K562 (cell line): ENCODE data around the gene GBA2. TPM values are rescaled to one million over a fixed set of nuclear protein-coding genes. Genes with fewer than 3 reads are reported as not detected.

Experiments
- ATAC-seq: fragments of 200-7000 bp; cut with Tn5 transposase; 3 replicates; pipeline ENCODE4 v1.9.1; 2020; ENCODE audit warnings: moderate library complexity
- BruUV-seq: library from RNA; stranded (reverse); fragments of 400-500 nt; replicated peaks from 2 replicates; lab custom pipeline; 2021; lab: Mats Ljungman, UMichigan
- CTCF ChIA-PET: fragments of 300-600 bp; formaldehyde crosslinking; extraction: SDS; loops from one replicate; lab custom pipeline; 2021; ENCODE audit warnings: low intra/inter-chr PET ratio; lab: Yijun Ruan, JAX
- POLR2A ChIA-PET: fragments of 300-600, 350-650 bp; sonication (Branson Sonifier 250); formaldehyde crosslinking; extraction: SDS; loops from one replicate; lab custom pipeline; 2021; ENCODE audit warnings: antibody characterized with exemption, inconsistent platforms; lab: Yijun Ruan, JAX
- DNase-seq, 4 experiments: peaks; one replicate each; pipeline versions ENCODE4 v3.0.0 to v3.0.0-alpha.2; 2011 to 2018; ENCODE audit warnings: low spot score in 3 of 4, mixed read lengths in 3 of 4; ENCODE audit errors: extremely low read depth in 1 of 4
- FAIRE-seq: peaks from 2 replicates; lab custom pipeline; 2011; peaks lifted over from hg19 to GRCh38; lab: Jason Lieb, UNC
- H2AFZ ChIP-seq: 2 replicates; pipeline ENCODE4 v1.6.0; 2011; ENCODE audit warnings: low read depth, low read length, control low read depth, inconsistent platforms
- H3K27ac ChIP-seq: fragments of 200-600 bp; 3 replicates; pipeline ENCODE4 v1.8.0; 2011; ENCODE audit warnings: low read depth, mild to moderate bottlenecking, control low read depth, inconsistent platforms, low read length, moderate library complexity, mixed read lengths; ENCODE audit errors: extremely low read depth
- H3K27me3 ChIP-seq, 2 experiments: fragments of 300-600 bp in 1 of 2; 2 replicates in 1 of 2; 3 replicates in 1 of 2; pipeline versions ENCODE4 v1.6.0 to v1.8.0; 2011; ENCODE audit warnings: inconsistent platforms in 2 of 2, low read length in 2 of 2, mild to moderate bottlenecking in 1 of 2, mixed read lengths in 1 of 2, moderate library complexity in 1 of 2; ENCODE audit not compliant: control insufficient read depth in 2 of 2, insufficient read depth in 2 of 2
- H3K36me3 ChIP-seq: fragments of 300-600 bp; 3 replicates; pipeline ENCODE4 v1.8.0; 2011; ENCODE audit warnings: mild to moderate bottlenecking, low read length, inconsistent platforms; ENCODE audit not compliant: control insufficient read depth, insufficient read depth
- H3K4me1 ChIP-seq, 2 experiments: fragments of 200-600 bp in 1 of 2; replicated peaks in 1 of 2; 2 replicates in 1 of 2; 3 replicates in 1 of 2; pipeline versions ENCODE4 v1.5.1 to v1.8.0; 2011; ENCODE audit warnings: inconsistent platforms in 2 of 2, low read length in 2 of 2, mild to moderate bottlenecking in 1 of 2, mixed read lengths in 1 of 2, moderate library complexity in 1 of 2; ENCODE audit not compliant: control insufficient read depth in 2 of 2, insufficient read depth in 2 of 2
- H3K4me2 ChIP-seq: 2 replicates; pipeline ENCODE4 v1.6.1; 2011; ENCODE audit warnings: low read length, control low read depth, inconsistent platforms, mixed read lengths; ENCODE audit not compliant: insufficient read depth
- H3K4me3 ChIP-seq: fragments of 200-600 bp; sonication (generic), shearing (Covaris generic); 2 replicates; pipeline ENCODE4 v1.5.1; 2016; ENCODE audit warnings: control low read depth, inconsistent platforms
- H3K79me2 ChIP-seq: fragments of 200-600 bp; 3 replicates; pipeline ENCODE4 v1.8.0; 2011; ENCODE audit warnings: low read length, inconsistent platforms; ENCODE audit not compliant: control insufficient read depth, insufficient read depth
- H3K9ac ChIP-seq, 2 experiments: 2 replicates each; pipeline versions ENCODE4 v1.6.0 to v1.6.1; 2011; ENCODE audit warnings: low read depth in 2 of 2, low read length in 2 of 2, control low read depth in 1 of 2, inconsistent platforms in 1 of 2, mild to moderate bottlenecking in 1 of 2, mixed read lengths in 1 of 2; ENCODE audit not compliant: insufficient read depth in 1 of 2
- H3K9me1 ChIP-seq: one replicate; pipeline ENCODE4 v1.6.0; 2011; ENCODE audit warnings: inconsistent platforms, mild to moderate bottlenecking, low read length, moderate library complexity; ENCODE audit not compliant: control insufficient read depth, insufficient read depth
- H3K9me3 ChIP-seq: replicated peaks from 2 replicates; pipeline ENCODE4 v1.5.1; 2011; ENCODE audit warnings: low read depth, low read length, inconsistent platforms; ENCODE audit not compliant: control insufficient read depth, insufficient read depth
- H4K20me1 ChIP-seq: replicated peaks from 2 replicates; pipeline ENCODE4 v1.6.1; 2011; ENCODE audit warnings: low read length, inconsistent platforms, mixed read lengths; ENCODE audit not compliant: control insufficient read depth, insufficient read depth
- DMBX1 ChIP-seq: fragments of 250-450 bp; sonication (Bioruptor Pico); IDR thresholded peaks from 2 replicates; pipeline ENCODE4 v1.8.0; 2022; ENCODE audit warnings: inconsistent platforms, mild to moderate bottlenecking, moderate library complexity, borderline replicate concordance
- RBM17 ChIP-seq: fragments of 200-400 bp; formaldehyde crosslinking; IDR thresholded peaks from 2 replicates; pipeline ENCODE4 v1.6.1; 2017; ENCODE audit warnings: low read depth, mild to moderate bottlenecking, low read length, borderline replicate concordance
- STAT5A ChIP-seq: IDR thresholded peaks from 2 replicates; pipeline ENCODE4 v1.6.1; 2012; ENCODE audit warnings: low read length, inconsistent platforms, borderline replicate concordance
- TSC22D4 ChIP-seq: fragments of 450-650 bp; IDR thresholded peaks from 2 replicates; pipeline ENCODE4 v1.6.1; 2016; ENCODE audit warnings: missing genetic modification characterization, missing biosample characterization, control low read depth
- ZFP30 ChIP-seq: fragments of 250-450 bp; sonication (Bioruptor Pico); IDR thresholded peaks from 2 replicates; pipeline ENCODE4 v1.8.0; 2022; ENCODE audit warnings: moderate library complexity, mild to moderate bottlenecking, inconsistent platforms, borderline replicate concordance
- ZNF695 ChIP-seq: fragments of 450-650 bp; formaldehyde crosslinking; IDR thresholded peaks from 2 replicates; pipeline ENCODE4 v1.4.0; 2020; ENCODE audit warnings: mild to moderate bottlenecking, moderate library complexity
- WGBS: fragments of 100-300 bp; shearing (Covaris generic); methylation state at CpG from one replicate; pipeline ENCODE4 v1.1.6; 2016; ENCODE audit warnings: low coverage, mixed read lengths; ENCODE audit not compliant: insufficient coverage; ENCODE audit errors: missing lambda C conversion rate; 5-methylcytosine and 5-hydroxymethylcytosine counted together
- in situ Hi-C: fragments of 300-500 bp; cut with MboI; formaldehyde crosslinking; loops from 4 replicates; pipeline ENCODE4 v1.15.0; 2018; ENCODE audit warnings: inconsistent platforms, mixed read lengths
- intact Hi-C: fragments of 100-400 bp; cut with micrococcal nuclease; formaldehyde crosslinking; loops from 2 replicates; pipeline ENCODE4 v1.14.2; 2022
- polyA plus RNA-seq, 8 experiments: library from polyadenylated mRNA; depleted of rRNA in 4 of 8; stranded (reverse) in 5 of 8; unstranded in 3 of 8; fragments of >200 nt; fragmentation: Nextera tagmentation in 2 of 8; fragmentation: Illumina TruSeq in 1 of 8; extraction: Ambion mirVana in 2 of 8; extraction: Trizol in 1 of 8; gene quantifications; 2 replicates each; pipeline versions ENCODE4 v1.2.1 to v1.2.3, GENCODE V29; 2011 to 2014; ENCODE audit warnings: inconsistent platforms in 1 of 8, missing spikeins in 1 of 8
- total RNA-seq, 7 experiments: library from RNA; depleted of rRNA in 6 of 7; stranded (reverse); fragments of >200 nt in 6 of 7; fragmentation: Illumina TruSeq in 2 of 7; extraction: Trizol in 2 of 7; gene quantifications; 2 replicates each; pipeline versions ENCODE4 v1.2.1 to v1.2.3, GENCODE V29; 2011 to 2021; ENCODE audit warnings: low replicate concordance in 1 of 7
- TF ChIP-seq, protein P1 (sequence below): fragments of 450-650 bp; IDR thresholded peaks from 2 replicates; pipeline ENCODE4 v1.6.1; 2016
- TF ChIP-seq, protein P2 (sequence below): fragments of 250-450 bp; sonication (Bioruptor Pico); IDR thresholded peaks from 2 replicates; pipeline ENCODE4 v1.4.0; 2020; ENCODE audit warnings: mild to moderate bottlenecking
- TF ChIP-seq, protein P3 (sequence below): sonication (generic); formaldehyde crosslinking; IDR thresholded peaks from 2 replicates; pipeline ENCODE4 v1.8.0; 2022; ENCODE audit warnings: mild to moderate bottlenecking, missing genetic modification reagents
- TF ChIP-seq, protein P4 (sequence below), 2 experiments: fragments of 250-450 bp in 1 of 2; fragments of 450-650 bp in 1 of 2; sonication (Bioruptor Pico) in 1 of 2; IDR thresholded peaks; 2 replicates each; pipeline versions ENCODE4 v1.6.1 to v1.8.0; 2016 to 2021; ENCODE audit warnings: mild to moderate bottlenecking in 2 of 2, moderate library complexity in 2 of 2, missing compliant biosample characterization in 1 of 2, missing genetic modification characterization in 1 of 2

GBA2 gene
- total and polyA plus RNA-seq, 9 of the 15 experiments (the other 6 are each of a cell fraction or from before 2014, with no cell fraction given), result 14.1 to 60.4 (median 32.1) TPM

DNA sequence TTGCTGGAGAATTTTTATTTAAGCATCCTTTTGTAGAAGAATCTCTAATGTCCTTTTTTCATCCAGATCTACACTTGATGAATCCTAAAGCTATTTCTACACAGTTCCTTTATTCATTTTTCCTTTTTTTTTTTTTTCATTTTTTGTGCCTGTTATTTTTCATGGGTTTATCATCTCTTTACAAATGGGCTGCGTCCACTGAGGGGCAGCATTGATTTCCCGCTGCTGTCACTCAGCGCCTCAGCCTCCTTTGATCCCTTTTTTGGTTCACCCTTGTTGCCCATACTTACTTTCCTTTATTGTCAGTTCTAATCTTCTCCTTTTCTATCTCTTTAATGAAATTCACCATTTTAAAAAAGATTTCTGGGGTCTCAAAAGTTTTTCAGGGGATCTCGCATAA is 10.8 kb upstream of the GBA2 start:
- DNase-seq (no peak), FAIRE-seq (no peak), ATAC-seq (no peak)
- TF ChIP-seq, protein P1, sequence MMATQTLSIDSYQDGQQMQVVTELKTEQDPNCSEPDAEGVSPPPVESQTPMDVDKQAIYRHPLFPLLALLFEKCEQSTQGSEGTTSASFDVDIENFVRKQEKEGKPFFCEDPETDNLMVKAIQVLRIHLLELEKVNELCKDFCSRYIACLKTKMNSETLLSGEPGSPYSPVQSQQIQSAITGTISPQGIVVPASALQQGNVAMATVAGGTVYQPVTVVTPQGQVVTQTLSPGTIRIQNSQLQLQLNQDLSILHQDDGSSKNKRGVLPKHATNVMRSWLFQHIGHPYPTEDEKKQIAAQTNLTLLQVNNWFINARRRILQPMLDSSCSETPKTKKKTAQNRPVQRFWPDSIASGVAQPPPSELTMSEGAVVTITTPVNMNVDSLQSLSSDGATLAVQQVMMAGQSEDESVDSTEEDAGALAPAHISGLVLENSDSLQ, result peak; percentile 48
- TF ChIP-seq ZFP30 (CRISPR knock-in tag), result no peak
- Histone ChIP-seq H3K4me1 (peaks cover 3 to 9% of the 10 kb centered on the region in 2 experiments; a peak in 3 of 5 replicates), H3K27ac (no peak overlapping the region), H3K79me2 (peaks cover 53% of the 10 kb centered on the region), H3K4me3 (no peak overlapping the region), H3K9me1 (no peaks in the 10 kb centered on the region), H4K20me1 (no peaks in the 10 kb centered on the region), H2AFZ (no peak overlapping the region), H3K9me3 (no peaks in the 10 kb centered on the region), H3K9ac (no peak overlapping the region), H3K36me3 (no peaks in the 10 kb centered on the region; the same call in 2 of the 3 replicates), H3K4me2 (no peak overlapping the region), H3K27me3 (no peaks in the 10 kb centered on the region)
- WGBS, result 74% methylated on average over 4 of the region's 4 CpGs
- in situ Hi-C loops, result no loop called here
- ChIA-PET POLR2A (interaction anchor here (0.6 to 1.2 kb wide), 2 partner anchors 12 to 152 kb away, joined by 3 to 5 read pairs; no protein-coding TSS in a partner anchor), CTCF (no interaction called here)
- intact Hi-C loops, result no loop called here
- no TSS peak for BruUV-seq

DNA sequence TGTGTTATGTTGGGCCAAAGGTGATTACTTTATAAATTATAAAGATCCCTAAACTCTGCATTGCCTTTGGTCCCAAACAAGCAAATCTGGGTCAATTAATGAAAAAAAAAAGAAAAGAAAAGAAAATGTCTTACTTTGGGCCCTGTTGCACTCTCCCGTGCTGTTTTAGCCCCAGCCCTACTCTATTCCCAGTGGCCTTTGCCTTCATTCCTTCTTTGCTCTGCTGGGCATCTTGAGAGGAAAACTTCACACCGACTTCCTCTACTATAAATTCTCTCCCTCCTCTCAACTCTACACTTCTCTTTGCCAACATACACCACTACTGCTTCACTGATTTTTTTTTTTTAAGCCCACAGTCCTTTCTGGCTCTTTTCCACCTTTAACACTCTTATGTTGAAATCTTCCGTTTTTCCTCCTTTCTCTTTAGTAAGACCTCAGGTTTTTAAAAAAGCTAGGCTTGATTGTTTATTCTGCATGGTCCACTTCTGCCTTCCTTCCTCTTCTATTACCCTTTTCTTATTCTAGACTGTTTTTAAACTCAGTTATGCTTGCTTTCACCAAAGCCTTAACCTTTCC is 9.5 kb upstream of the GBA2 start:
- H3K4me2 ChIP-seq, result peak overlapping the region; percentile 86; the same call in 1 of the 2 replicates
- ATAC-seq, result no peak
- no peak overlapping the region; the same call in 1 of the 2 replicates for H3K4me3 ChIP-seq
- TSS peak; percentile 31 for BruUV-seq
- no peaks in the 10 kb centered on the region for H3K9me3 ChIP-seq
- H3K36me3 ChIP-seq, result peaks cover 1% of the 10 kb centered on the region; the same call in 2 of the 3 replicates
- H4K20me1 ChIP-seq, result no peaks in the 10 kb centered on the region
- POLR2A ChIA-PET, result interaction anchor here (0.6 kb wide), 1 partner anchor 26 kb away, joined by 3 read pairs; no protein-coding TSS in a partner anchor
- FAIRE-seq, result no peak
- H3K4me1 ChIP-seq, result peaks cover 4 to 9% of the 10 kb centered on the region in 2 experiments; a peak in 3 of 5 replicates
- in situ Hi-C loops (no loop called here), intact Hi-C loops (no loop called here)
- H3K9me1 ChIP-seq, result no peaks in the 10 kb centered on the region
- no peaks in the 10 kb centered on the region for H3K27me3 ChIP-seq
- peaks cover 46% of the 10 kb centered on the region for H3K79me2 ChIP-seq
- peak overlapping the region in 1 of 2 experiments; percentile 92; a peak in 2 of 4 replicates for H3K9ac ChIP-seq
- no peak overlapping the region for H2AFZ ChIP-seq
- DNase-seq, result no peak
- H3K27ac ChIP-seq, result no peak overlapping the region
- WGBS, result 38% methylated on average over 3 of the region's 3 CpGs
- CTCF ChIA-PET, result no interaction called here
- TF ChIP-seq, protein P2, sequence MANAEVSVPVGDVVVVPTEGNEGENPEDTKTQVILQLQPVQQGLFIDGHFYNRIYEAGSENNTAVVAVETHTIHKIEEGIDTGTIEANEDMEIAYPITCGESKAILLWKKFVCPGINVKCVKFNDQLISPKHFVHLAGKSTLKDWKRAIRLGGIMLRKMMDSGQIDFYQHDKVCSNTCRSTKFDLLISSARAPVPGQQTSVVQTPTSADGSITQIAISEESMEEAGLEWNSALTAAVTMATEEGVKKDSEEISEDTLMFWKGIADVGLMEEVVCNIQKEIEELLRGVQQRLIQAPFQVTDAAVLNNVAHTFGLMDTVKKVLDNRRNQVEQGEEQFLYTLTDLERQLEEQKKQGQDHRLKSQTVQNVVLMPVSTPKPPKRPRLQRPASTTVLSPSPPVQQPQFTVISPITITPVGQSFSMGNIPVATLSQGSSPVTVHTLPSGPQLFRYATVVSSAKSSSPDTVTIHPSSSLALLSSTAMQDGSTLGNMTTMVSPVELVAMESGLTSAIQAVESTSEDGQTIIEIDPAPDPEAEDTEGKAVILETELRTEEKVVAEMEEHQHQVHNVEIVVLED (CRISPR knock-in tag), result no peak
- TF ChIP-seq, protein P3, sequence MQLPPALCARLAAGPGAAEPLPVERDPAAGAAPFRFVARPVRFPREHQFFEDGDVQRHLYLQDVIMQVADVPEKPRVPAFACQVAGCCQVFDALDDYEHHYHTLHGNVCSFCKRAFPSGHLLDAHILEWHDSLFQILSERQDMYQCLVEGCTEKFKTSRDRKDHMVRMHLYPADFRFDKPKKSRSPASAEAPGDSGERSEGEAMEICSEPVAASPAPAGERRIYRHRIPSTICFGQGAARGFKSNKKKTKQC, result no peak
- TF ChIP-seq, protein P4, sequence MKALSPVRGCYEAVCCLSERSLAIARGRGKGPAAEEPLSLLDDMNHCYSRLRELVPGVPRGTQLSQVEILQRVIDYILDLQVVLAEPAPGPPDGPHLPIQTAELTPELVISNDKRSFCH (CRISPR knock-in tag; IDR thresholded peaks at IDR 0.05), result no peak
- TF ChIP-seq, protein P4 (tag; IDR thresholded peaks at IDR 0.05), result no peak
- no peak for TF ChIP-seq ZNF695 (CRISPR knock-in tag)
- no peak for TF ChIP-seq TSC22D4
- no peak for TF ChIP-seq DMBX1 (CRISPR knock-in tag)
- TF ChIP-seq RBM17, result no peak
- no peak for TF ChIP-seq STAT5A
